NCI-H345 (cell line): ENCODE data around the gene CFC1B.
"Not testable (repeated sequence)": the region's sequence is repeated elsewhere in the genome, so short reads cannot be mapped to it uniquely, and the experiment has no call there.

Experiments used
- DNase-seq: peaks from one replicate; lab custom pipeline; 2025; lab: John Stamatoyannopoulos, UW

Gene CFC1B

GRCh38 chr2:130566165-130566564 lies 45.1 kb downstream of the CFC1B start:
- DNase-seq, result not testable (repeated sequence)

- not testable (repeated sequence) for DNase-seq
Observed at GRCh38 chr2:130571929-130572328, 50.9 kb downstream of the CFC1B start.

- DNase-seq, result not testable (repeated sequence)
Observed at GRCh38 chr2:130574230-130574629, 53.2 kb downstream of the CFC1B start.

- DNase-seq, result not testable (repeated sequence)
Observed at GRCh38 chr2:130576209-130576784, 55.3 kb downstream of the CFC1B start.

- not testable (repeated sequence) for DNase-seq
Observed at GRCh38 chr2:130577559-130577958, 56.5 kb downstream of the CFC1B start.
